Stimulated activated CD4-positive, alpha-beta T cell treated with anti-CD3 and anti-CD28 coated beads, TNF-alpha, amount 100 ng/mL, for 4 hours (primary cell): Measurements from ENCODE around the gene TPGS1.
"Not testable (repeated sequence)": the region's sequence is repeated elsewhere in the genome, so short reads cannot be mapped to it uniquely, and the experiment has no call there.

Experiments
- DNase-seq, 3 experiments: peaks; one replicate each; pipeline ENCODE4 v3.0.0-alpha.2; 2020; ENCODE audit warnings: low read depth in 3 of 3

The TPGS1 gene

DNA sequence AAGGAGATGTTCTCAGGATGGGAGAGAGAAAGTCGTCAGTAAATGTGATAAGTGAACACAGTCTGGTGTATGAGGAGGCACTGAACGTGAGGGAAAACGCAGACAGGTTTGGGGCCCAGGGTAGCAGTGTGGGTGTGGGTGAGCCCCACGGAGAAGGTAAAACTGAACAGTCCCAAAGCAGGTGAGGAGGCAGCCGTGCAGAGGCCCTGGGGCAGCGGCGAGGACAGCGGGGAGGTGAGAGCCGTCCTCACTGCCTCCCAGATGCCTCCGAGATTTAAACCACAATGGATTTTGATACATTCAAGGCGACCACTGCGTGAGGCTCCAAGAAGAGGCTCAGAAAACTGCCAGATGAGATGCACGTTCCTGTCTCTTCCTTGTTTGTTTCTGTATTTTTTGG is 31.9 kb upstream of the TPGS1 start:
- no peak for DNase-seq

DNA sequence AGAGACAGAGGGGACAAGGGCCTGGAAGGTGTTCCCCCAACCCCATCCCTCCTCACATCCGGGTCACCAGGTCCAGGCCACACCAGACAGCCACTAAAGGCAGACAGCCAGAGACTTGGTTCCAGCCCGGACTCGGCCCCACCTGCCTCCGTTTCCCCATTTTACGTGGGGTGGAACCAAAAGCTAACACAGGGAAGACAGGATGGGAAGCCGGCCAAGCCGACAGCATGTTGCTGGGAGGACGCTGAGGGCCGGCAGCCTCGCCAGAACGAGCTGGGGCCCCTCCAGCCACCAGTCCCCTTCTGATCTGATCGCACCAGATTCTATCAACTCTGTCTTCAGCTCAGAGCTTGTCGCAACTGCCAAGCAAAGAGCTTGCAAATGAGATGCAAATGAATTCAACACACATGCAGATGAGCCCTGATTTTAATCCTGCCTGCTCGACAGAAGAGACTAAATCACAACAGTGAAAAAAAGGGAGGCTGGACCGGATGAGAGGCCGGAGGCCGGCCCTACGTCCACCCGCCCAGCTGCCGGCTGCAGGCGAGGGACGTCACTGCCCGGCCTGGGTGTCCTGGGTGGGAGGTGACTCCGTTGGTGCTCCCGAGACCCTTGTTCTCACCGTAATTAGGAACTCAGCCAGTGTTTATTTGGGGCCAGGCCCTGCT is 28.9 kb upstream of the TPGS1 start:
- DNase-seq = no peak

DNA sequence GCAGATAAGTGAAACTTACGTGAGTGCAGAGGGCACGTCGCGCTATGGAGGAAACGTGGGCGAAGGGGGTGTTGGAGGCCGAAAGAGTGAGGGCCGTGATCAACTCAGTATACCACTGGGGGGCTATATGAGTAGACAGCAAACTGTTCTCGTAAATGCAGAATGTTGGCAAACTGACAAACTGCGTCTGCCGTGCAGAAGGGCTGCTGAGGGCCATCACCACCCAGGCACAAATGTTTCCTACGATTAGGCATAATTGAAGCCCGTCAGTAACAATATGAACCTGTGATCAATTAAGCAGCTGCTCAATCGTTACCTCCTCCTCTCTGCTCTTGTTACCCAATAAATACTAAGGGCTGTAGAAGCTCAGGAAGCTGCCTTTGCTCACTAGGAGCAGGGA is 28.3 kb upstream of the TPGS1 start:
- DNase-seq = no peak

DNA sequence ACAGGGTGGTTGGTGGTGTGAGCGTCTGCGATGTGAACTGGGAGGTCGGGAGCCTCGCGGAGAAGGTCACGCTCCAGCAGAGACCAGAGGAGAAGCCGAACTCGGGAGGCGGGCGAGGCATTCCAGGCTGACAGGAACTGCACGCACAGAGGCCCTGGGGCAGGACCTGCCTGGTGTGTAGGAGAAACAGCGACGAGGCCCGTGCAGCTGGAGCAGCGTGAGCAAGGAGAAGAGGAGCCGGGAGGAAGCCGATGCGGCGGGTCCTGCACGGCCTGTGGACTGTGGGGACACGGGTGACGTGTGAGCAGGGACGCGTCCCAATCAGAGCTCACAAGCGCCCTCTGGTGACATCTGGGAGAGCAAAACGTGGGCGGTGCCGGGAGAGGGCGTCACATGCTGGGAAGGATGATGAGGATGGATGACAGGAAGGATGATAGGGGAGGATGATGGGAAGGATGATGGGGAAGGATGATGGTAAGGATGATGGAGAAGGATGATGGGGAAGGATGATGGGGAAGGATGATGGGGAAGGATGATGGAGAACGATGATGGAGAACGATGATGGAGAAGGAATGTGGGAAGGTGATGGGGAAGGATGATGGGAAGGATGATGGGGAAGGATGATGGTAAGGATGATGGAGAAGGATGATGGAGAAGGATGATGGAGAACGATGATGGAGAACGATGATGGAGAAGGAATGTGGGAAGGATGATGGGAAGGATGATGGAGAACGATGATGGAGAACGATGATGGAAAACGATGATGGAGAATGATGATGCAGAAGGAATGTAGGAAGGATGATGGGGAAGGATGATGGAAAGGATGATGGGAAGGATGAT is 27.1 kb upstream of the TPGS1 start:
- DNase-seq = no peak

DNA sequence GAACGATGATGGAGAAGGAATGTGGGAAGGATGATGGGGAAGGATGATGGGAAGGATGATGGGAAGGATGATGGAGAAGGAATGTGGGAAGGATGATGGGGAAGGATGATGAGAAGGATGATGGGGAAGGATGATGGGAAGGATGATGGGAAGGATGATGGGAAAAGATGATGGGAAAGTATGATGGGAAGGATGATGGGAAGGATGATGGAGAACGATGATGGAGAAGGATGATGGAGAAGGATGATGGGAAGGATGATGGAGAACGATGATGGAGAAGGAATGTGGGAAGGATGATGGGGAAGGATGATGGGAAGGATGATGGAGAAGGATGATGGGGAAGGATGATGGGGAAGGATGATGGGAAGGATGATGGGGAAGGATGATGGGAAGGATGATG is 26.2 kb upstream of the TPGS1 start:
- DNase-seq = not testable (repeated sequence)

DNA sequence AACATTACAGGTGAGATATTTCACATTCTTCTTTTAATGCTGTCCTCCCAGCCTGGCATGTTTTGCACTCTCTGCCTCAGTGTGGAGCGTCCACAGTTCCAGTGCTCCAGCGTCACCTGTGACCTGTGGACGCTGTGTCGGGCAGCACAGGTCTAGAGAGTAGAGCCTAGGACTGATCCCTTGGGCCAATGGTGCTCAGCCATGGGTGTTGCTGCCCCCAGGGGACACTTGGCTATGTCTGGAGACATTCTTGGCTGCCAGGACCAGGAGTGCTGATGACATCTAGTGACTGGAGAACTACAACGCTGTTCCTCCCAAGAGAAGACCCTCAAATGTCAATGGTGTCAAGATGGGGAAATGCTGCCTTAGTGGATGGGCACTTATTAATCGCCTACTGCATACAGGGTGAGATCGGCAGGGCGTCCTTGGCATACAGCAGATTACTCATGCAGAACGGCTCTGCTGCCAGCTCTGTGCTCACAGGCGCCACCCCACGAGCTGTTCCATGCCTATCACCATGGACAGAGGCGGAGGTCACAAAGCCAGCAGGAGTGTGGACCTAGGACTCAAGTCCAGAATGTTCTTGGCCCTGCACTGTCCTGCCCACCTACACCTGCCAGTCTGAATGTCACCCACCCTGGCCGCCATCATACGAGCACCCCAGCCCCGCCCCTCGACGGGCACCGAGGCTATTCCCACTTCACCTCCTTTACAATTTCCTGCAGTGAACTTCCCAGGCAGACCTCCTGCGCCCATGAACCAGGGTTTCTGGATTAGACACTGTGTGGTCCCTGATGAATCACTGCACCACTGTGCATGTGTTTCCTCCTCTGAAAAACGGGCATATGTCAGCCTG is 24.9 kb upstream of the TPGS1 start:
- no peak for DNase-seq

DNA sequence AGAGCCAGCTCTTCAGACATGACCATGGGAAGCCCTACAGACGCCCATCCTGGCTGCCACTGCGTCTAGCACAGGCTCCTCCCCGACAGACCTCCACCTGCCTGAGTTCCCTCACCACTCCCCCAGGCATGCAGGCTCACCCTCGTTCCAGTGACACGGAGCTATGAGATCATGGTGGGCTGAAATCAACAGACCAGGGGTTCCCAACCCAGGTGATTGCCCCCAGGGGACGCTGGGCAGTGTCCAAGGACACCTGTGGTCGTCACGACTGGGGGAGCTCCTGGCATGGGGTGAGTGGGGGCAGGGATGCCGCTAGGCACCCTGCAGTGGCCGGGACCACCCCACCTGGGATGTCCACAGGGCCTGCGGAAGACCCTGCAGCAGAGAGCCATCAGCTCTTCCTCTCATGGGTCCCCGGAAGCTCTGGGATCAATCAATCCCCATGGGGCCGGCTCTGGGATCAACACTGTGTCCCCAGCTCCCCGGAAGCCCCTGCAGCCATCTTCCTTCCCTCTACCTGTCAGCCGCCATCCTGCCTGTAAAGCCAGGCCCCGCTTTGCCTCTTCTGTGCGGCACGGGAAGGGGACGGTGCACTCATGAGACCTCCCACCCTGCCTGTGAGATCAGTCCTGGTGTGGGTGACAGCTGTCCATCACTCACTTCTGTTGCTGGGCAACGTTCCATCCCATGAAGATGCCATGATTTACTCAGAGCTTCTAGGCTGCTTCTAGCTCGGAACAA is 23.8 kb upstream of the TPGS1 start:
- no peak for DNase-seq

DNA sequence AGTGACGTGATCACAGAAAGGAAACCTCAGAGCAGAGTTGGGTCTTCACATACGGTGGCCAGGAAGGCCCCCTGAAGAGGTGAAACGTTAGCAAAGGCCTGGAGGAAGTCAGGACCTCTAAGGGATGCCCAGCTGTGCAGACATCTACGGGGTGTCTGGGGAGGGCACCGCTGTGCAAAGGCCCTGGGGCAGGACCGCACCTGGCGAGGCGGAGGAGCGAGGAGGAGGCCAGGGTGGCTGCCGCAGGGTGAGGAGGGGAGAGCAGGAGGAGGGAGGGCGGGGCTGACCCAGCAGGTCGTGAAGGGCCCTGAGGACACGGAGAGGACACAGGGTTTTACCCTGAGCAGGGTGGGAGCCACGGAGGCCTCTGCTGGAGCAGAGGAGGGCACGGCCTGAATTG is 22.8 kb upstream of the TPGS1 start:
- DNase-seq = no peak

DNA sequence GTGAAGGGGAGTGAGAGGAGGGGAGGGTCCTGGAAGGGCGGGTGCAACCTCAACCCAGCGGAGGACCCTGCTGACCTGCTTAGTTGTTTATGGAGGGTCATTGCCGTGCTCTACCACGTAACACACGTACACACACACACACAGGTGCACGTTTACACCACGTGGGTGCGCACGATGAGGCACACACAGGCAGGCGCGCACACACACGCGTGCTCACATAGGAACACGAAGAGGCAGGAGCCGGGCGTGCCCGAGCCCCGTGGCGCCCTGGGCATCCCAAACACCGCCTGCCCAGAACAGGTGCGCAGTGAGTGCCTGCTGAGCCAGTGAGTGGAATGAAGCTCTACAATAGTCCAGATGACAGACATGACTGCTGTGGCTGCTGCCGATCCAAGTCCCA is 22.2 kb upstream of the TPGS1 start:
- DNase-seq = no peak

DNA sequence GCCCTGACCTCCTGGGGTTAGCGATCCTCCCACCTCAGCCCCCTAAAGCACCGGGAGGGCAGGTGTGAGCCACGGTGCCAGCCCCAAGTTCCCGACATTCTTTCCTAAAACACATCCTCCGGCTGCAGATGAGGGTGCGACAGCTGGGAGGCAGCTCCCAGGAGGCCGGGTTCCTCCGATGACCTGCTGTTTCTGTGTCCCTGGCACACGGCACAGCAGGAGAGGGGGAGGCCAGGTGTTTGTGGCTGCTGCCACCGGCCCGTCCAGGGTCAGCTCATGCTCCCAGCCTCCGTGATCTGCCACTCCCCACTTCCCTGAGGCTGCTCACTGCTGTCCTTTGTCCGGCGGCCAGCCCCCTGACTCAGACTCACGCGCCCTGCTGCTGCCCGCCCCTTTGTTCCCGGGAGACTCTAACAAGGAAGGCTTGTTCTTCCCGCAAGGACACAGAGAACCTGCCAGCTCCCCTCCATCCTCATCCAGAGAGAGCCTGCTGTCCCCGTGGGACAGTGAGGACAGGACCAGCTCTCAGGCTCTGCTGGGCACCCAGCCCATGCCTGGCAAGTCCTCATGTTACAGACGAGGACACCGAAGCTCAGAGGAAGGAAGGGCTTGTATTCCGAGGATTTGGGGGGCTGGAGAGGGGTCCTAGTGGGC is 21.6 kb upstream of the TPGS1 start:
- no peak for DNase-seq

DNA sequence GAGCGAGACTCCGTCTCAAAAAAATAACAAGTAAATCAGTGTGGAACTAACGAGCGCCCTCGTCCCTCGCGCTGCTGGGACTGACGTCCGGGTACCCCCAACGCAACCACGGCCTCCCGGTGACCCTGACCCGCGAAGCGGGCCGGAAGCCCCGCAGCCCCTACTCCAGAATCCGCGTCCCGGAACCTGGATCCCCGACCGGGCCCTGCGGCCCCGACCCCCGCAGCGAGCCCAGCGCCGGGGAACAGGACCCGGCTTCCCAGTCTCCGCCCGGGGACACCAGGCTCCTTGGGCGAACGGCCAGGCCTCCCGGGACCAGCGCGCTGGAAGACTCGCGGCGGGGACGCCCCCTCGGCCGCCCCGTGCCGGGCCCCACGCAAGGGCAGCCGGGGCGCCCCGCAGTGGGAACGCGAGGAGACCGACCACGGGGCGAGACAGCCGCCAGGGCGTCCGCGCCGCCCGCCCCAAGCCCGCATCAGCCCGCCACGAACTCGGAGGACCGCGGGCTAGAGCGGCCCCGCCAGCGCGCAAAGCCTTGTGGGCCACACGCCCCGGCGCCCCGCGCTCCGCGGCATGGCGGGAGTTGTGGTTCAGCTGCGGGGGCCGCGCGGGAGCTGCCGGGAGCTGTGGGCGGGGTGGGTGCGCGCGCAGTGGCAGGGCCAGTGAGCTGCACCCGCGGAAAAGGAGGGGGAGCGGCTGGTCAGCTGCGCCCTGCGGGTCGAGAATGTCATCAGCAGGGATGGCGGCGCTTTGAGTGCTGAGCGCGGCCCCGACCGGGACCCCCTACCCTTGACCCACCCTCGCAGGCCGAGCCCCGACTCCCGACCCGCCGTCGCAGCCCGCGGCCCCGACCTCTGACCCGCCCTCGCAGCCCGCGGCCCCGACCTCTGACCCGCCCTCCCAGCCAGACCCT is 18.5 kb upstream of the TPGS1 start:
- peak; percentile 87 to 94 (median 91) for DNase-seq

DNA sequence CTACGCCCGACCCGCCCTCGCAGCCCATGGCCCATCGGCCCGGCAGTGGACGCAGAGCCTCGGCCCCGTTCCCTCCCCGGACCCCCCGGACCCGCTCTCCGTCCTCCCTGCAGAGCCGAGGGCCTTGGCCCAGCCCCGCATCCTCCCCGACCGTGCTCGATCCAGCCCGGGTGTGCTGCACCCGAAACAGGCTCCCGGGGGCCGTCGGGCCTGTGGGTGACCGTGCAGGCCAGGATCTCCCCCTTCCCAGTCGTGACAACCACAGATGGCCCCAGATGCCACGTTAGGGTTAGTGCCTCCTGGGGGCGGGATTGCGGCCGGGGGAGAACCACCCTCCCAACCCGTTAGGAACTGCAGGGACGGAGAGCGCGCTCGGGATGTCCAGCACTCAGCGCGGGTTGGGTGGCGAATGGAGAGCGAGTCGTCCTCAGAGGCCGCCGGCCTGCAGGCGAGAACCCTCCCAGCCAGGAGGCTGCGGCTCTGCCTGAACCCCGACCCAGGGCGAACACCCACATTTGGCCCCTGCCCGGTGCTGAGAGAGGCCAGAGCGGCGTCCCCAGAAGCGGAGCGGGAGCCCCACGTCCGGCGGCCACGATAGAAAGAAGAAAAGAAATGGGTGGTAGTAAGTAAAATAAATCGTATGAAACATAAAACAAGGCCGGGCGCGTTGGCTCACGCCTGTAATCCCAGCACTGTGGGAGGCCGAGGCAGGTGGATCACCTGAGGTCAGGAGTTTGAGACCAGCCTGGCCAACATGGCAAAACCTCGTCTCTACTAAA is 17.7 kb upstream of the TPGS1 start:
- no peak for DNase-seq

DNA sequence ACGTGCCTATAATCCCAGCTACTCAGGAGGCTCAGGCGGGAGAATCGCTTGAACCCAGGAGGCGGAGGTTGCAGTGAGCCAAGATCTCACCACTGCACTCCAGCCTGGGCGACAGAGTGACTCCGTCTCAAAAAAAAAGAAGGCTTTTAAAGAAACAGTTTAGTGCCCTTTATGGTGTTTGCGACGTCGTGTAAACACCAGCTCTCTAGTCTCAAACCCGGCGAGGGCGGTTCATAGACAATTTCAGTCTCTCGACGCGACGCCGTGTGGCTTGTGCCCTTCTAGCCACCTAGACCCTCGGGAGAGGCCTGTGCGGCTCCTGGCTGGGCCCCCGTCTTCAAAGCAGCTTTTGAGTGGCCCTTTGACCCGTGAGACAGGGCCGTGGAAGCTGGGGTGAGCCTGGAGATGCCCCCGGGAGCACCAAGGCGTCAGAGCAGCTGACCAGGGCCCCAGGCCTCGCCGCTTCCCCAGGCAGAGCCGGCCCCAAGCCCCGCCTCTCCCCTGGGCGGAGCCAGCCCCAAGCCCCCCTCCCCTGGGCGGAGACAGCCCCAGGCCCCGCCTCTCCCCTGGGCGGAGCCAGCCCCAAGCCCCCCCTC is 16.1 kb upstream of the TPGS1 start:
- DNase-seq = no peak

DNA sequence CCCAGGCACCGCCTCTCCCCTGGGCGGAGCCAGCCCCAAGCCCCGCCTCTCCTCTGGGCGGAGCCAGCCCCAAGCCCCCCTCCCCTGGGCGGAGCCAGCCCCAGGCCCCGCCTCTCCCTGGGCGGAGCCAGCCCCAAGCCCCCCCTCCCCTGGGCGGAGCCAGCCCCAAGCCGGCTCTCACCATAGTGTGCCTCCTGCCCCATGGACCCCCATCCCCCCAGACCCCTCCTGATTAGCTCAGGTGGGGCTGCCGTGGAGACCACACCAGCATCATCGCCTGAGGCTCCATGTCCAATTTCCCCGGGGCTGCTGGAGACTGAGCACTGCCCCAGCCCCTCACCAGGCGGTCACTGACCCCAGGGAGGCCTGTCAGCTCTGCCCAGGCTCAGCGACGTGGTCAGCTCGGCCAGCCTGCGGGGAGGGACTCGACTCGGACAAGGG is 15.2 kb upstream of the TPGS1 start:
- DNase-seq = no peak

DNA sequence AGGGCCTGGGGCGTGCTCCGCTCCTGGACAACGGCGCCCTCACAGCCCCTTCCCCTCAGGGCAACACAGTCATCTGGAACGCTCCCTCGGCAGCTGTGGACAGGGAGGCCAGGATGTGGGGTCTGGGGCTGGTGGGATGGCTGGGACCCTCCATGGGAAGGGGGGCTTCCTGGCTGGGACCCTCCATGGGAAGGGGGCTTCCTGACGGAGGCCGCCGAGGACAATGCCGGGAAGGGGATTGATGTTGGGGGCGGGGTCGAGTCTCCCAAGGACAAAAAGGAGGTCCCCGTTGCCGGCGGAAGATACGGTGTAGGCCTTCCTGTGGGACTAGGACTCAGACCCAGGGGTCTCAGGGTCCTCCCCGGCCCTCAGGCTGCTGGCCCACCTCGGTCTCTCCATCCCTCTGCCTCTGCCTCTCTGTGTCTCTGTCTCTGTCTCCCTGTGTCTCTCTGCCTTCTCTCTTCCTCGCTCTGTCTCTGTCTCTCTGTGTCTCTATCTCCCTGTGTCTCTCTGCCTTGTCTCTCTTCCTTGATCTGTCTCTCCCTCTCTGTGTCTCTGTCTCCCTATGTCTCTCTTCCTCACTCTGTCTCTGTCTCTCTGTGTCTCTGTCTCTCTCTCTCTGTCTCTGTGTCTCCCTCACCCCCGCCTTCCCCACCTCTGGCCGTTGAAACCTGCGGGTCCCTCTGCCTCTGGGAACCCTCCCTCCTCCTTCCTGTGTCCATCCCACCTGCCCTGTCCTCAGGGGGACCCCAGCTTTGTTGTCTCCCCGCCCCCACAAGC is 13.7 kb upstream of the TPGS1 start:
- DNase-seq = no peak

DNA sequence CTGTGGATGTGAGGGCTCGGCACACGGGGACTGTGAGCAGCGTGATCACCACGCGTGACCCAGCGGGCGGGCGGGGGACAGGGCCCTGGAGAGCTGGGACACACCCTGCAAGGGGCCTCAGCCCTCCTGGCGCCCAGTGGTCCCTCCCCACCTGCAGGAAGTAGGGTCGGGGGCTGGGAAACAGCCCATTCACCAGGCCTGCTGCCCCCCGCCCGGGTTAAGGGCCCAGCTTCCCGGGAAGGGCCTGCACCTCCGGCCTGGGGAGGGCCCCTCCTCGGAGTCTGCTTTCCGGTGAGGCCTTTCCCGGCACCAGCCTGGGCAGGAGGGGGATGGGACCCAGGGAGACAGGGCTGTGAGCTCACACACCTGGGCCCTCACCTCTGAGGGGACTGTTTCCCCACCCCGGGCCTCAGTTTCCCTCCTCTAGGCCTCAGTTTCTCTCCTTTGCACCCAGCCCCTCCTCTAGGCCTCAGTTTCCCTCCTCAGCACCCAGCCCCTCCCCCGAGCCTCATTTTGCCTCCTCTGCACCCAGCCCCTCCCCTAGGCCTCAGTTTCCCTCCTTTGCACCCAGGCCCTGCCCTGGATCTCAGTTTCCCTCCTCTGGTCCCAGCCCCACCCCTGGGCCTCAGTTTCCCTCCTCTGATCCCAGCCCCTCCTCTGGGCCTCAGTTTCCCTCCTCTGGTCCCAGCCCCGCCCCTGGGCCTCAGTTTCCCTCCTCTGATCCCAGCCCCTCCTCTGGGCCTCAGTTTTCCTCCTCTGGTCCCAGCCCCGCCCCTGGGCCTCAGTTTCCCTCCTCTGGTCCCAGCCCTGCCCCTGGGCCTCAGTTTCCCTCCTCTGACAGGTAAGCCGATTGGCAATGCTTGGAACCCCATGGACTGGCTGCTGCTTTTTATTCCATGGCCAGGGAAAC is 12.9 kb upstream of the TPGS1 start:
- DNase-seq = no peak

DNA sequence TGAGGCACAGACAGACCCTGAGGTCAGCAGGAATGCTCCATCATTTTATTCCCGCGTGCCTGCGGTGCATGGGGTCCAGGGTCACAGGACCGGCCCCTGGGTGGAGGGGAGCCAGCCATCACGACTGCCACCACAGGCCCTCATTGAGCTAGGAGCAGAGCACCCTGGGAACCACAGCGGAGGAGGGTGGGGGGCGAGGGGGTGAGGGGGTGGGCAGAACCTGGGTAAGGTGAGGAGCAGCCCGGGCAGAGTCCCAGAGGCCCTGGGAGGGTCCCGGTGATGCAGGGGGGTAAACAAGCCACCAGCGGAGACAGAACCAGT is 12.3 kb upstream of the TPGS1 start:
- DNase-seq = no peak
